H9 (cell line): ENCODE results near the gene CFAP57. TPM values are rescaled to one million over a fixed set of nuclear protein-coding genes. Genes with fewer than 3 reads are reported as not detected.

Experiments used
- DNase-seq: peaks from one replicate; pipeline ENCODE4 v3.0.0-alpha.2; 2017
- H2AFZ ChIP-seq: one replicate; pipeline ENCODE4 v1.6.1; 2013; ENCODE audit warnings: mild to moderate bottlenecking, low read length, control low read depth, moderate library complexity
- H2AK5ac ChIP-seq: 2 replicates; pipeline ENCODE4 v1.6.1; 2013; ENCODE audit warnings: low read length, control low read depth, mixed read lengths; ENCODE audit not compliant: insufficient read length
- H2BK120ac ChIP-seq: one replicate; pipeline ENCODE4 v1.6.1; 2013; ENCODE audit warnings: low read depth, mild to moderate bottlenecking, low read length, control low read depth, inconsistent platforms; ENCODE audit not compliant: poor library complexity, severe bottlenecking
- H2BK12ac ChIP-seq: 2 replicates; pipeline ENCODE4 v1.6.1; 2013; ENCODE audit warnings: low read length, control low read depth, mixed read lengths, low read depth; ENCODE audit not compliant: insufficient read length
- H2BK15ac ChIP-seq: 2 replicates; pipeline ENCODE4 v1.6.1; 2013; ENCODE audit warnings: low read depth, low read length, control low read depth
- H2BK20ac ChIP-seq: one replicate; pipeline ENCODE4 v1.6.1; 2013; ENCODE audit warnings: low read depth, mild to moderate bottlenecking, low read length, control low read depth, inconsistent platforms; ENCODE audit not compliant: poor library complexity, severe bottlenecking
- H2BK5ac ChIP-seq: 2 replicates; pipeline ENCODE4 v1.6.1; 2013; ENCODE audit warnings: low read length, control low read depth, mixed read lengths; ENCODE audit not compliant: insufficient read length
- H3K14ac ChIP-seq: 2 replicates; pipeline ENCODE4 v1.6.1; 2013; ENCODE audit warnings: low read length, control low read depth; ENCODE audit not compliant: insufficient read depth
- H3K18ac ChIP-seq: 2 replicates; pipeline ENCODE4 v1.6.1; 2013; ENCODE audit warnings: low read depth, mild to moderate bottlenecking, mixed read lengths, low read length, control low read depth; ENCODE audit not compliant: insufficient read length
- H3K23ac ChIP-seq: 2 replicates; pipeline ENCODE4 v1.6.1; 2013; ENCODE audit warnings: low read length, control low read depth, mixed read lengths, low read depth; ENCODE audit not compliant: insufficient read length
- H3K23me2 ChIP-seq: 2 replicates; pipeline ENCODE4 v1.6.1; 2013; ENCODE audit warnings: low read depth, mild to moderate bottlenecking, mixed read lengths, low read length, control low read depth; ENCODE audit not compliant: insufficient read length, poor library complexity, severe bottlenecking
- H3K27ac ChIP-seq: 2 replicates; pipeline ENCODE4 v1.5.1; 2013; ENCODE audit warnings: low read length, control low read depth, mixed read lengths, low read depth; ENCODE audit not compliant: insufficient read length
- H3K27me3 ChIP-seq: 2 replicates; pipeline ENCODE4 v1.6.1; 2013; ENCODE audit warnings: low read length, control low read depth, inconsistent platforms; ENCODE audit not compliant: insufficient read depth
- H3K4ac ChIP-seq: 2 replicates; pipeline ENCODE4 v1.6.1; 2013; ENCODE audit warnings: low read depth, mild to moderate bottlenecking, control low read depth, inconsistent platforms, low read length, moderate library complexity
- H3K4me1 ChIP-seq: 2 replicates; pipeline ENCODE4 v1.6.1; 2013; ENCODE audit warnings: low read length, control low read depth, inconsistent platforms; ENCODE audit not compliant: insufficient read depth
- H3K4me2 ChIP-seq: 2 replicates; pipeline ENCODE4 v1.6.1; 2013; ENCODE audit warnings: low read length, control low read depth, mixed read lengths; ENCODE audit not compliant: insufficient read length, insufficient read depth
- H3K56ac ChIP-seq: 2 replicates; pipeline ENCODE4 v1.6.1; 2013; ENCODE audit warnings: low read depth, mild to moderate bottlenecking, mixed read lengths, low read length, control low read depth; ENCODE audit not compliant: insufficient read length
- H3K79me1 ChIP-seq: 2 replicates; pipeline ENCODE4 v1.6.1; 2013; ENCODE audit warnings: low read depth, mild to moderate bottlenecking, moderate library complexity, low read length, control low read depth, inconsistent platforms; ENCODE audit not compliant: insufficient read depth, poor library complexity, severe bottlenecking
- H3K79me2 ChIP-seq: 2 replicates; pipeline ENCODE4 v1.6.1; 2013; ENCODE audit warnings: low read length, control low read depth, inconsistent platforms; ENCODE audit not compliant: insufficient read depth
- H3K9ac ChIP-seq: 2 replicates; pipeline ENCODE4 v1.6.1; 2013; ENCODE audit warnings: low read length, control low read depth, mixed read lengths; ENCODE audit not compliant: insufficient read length; ENCODE audit errors: extremely low read depth
- H3K9me3 ChIP-seq: one replicate; pipeline ENCODE4 v1.6.1; 2013; ENCODE audit warnings: low read depth, low read length, inconsistent platforms; ENCODE audit not compliant: control insufficient read depth
- H3T11ph ChIP-seq: one replicate; pipeline ENCODE4 v1.6.1; 2013; ENCODE audit warnings: mild to moderate bottlenecking, low read length, control low read depth, inconsistent platforms
- H4K20me1 ChIP-seq: one replicate; pipeline ENCODE4 v1.6.1; 2013; ENCODE audit not compliant: control insufficient read depth, insufficient read length, insufficient read depth
- H4K5ac ChIP-seq: 2 replicates; pipeline ENCODE4 v1.6.1; 2013; ENCODE audit warnings: low read depth, mild to moderate bottlenecking, mixed read lengths, low read length, control low read depth; ENCODE audit not compliant: insufficient read length
- H4K8ac ChIP-seq: replicated peaks from 2 replicates; pipeline ENCODE4 v1.6.1; 2013; ENCODE audit warnings: low read length, control low read depth, mixed read lengths, low read depth; ENCODE audit not compliant: insufficient read length
- H4K91ac ChIP-seq: 2 replicates; pipeline ENCODE4 v1.6.1; 2013; ENCODE audit warnings: low read depth, mild to moderate bottlenecking, moderate library complexity, mixed read lengths, low read length, control low read depth; ENCODE audit not compliant: insufficient read length
- H3K27ac Mint-ChIP-seq, 3 experiments: 2 replicates in 2 of 3; 3 replicates in 1 of 3; pipeline ENCODE4 v1.8.0; 2020 to 2021; ENCODE audit warnings: mixed read lengths in 3 of 3, mild to moderate bottlenecking in 1 of 3, moderate library complexity in 1 of 3
- H3K27me3 Mint-ChIP-seq: 2 replicates; pipeline ENCODE4 v1.8.0; 2021; ENCODE audit warnings: low read depth, mild to moderate bottlenecking, moderate library complexity, mixed read lengths
- H3K36me3 Mint-ChIP-seq, 3 experiments: 2 replicates in 2 of 3; 3 replicates in 1 of 3; pipeline ENCODE4 v1.8.0; 2020 to 2021; ENCODE audit warnings: low read depth in 3 of 3, mixed read lengths in 3 of 3; ENCODE audit not compliant: insufficient read depth in 1 of 3
- H3K4me1 Mint-ChIP-seq, 2 experiments: 2 replicates each; pipeline ENCODE4 v1.8.0; 2020; ENCODE audit warnings: mixed read lengths in 2 of 2
- H3K4me3 Mint-ChIP-seq, 2 experiments: 2 replicates in 1 of 2; 3 replicates in 1 of 2; pipeline ENCODE4 v1.8.0; 2020 to 2021; ENCODE audit warnings: mild to moderate bottlenecking in 2 of 2, mixed read lengths in 2 of 2, moderate library complexity in 1 of 2
- H3K9me3 Mint-ChIP-seq, 2 experiments: 2 replicates in 1 of 2; 3 replicates in 1 of 2; pipeline ENCODE4 v1.8.0; 2020; ENCODE audit warnings: mild to moderate bottlenecking in 2 of 2, mixed read lengths in 2 of 2, moderate library complexity in 1 of 2
- WGBS: extraction: QIAGEN DNeasy Blood & Tissue Kit; methylation state at CpG from one replicate; pipeline ENCODE4 v1.1.7; 2013; ENCODE audit warnings: missing lambda C conversion rate, low lambda C conversion rate, mixed read lengths; ENCODE audit not compliant: insufficient read length; ENCODE audit errors: extremely low coverage; 5-methylcytosine and 5-hydroxymethylcytosine counted together
- total RNA-seq: library from RNA; stranded (reverse); gene quantifications from 2 replicates; pipeline ENCODE4 v1.2.1, GENCODE V29; 2021
- TF ChIP-seq, protein P1 (sequence below): fragments of 200-600 bp; sonication (generic); conservative IDR thresholded peaks from 3 replicates; pipeline ENCODE4 v1.8.0; 2021; ENCODE audit warnings: antibody characterized with exemption, mild to moderate bottlenecking

Gene CFAP57
- total RNA-seq, 1 experiment from 2014 or later, result 0.33 TPM

DNA sequence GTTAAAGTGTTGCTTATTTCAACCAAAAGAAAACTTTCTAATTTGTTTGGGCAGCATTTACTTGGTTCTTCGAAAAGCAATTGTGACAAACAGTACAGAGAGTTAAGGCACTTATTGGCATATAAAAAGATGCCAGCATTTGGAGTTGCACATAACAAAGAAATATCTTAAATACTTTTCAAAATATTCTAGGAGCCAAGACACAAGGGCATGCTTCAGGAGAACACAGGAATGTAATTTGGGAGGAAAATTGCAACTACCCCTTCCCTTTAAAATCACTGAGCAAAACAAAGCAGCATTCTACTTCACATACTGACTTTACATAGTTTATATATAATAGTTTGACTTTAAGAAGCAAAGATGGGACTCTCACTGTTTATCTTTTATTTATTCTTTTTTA, 124.1 kb downstream of the CFAP57 start:
- no peak for DNase-seq
- peaks cover 39 to 53% of the 10 kb centered on the region in 2 experiments for H3K4me1 Mint-ChIP-seq
- no CpG with 5 or more reads among the region's 1 CpG for WGBS
- Histone ChIP-seq H3K9me3 (no peaks in the 10 kb centered on the region), H3K4ac (no peak overlapping the region), H2BK120ac (no peak overlapping the region), H2BK12ac (no peak overlapping the region), H3K23ac (no peak overlapping the region), H4K20me1 (no peaks in the 10 kb centered on the region), H2BK15ac (no peak overlapping the region), H3K23me2 (no peaks in the 10 kb centered on the region), H3K79me1 (no peaks in the 10 kb centered on the region), H2AFZ (no peak overlapping the region), H3K79me2 (no peaks in the 10 kb centered on the region), H2BK20ac (no peak overlapping the region), H2BK5ac (no peak overlapping the region), H3K56ac (no peak overlapping the region), H3K4me2 (no peak overlapping the region), H3K4me1 (peaks cover 9% of the 10 kb centered on the region), H4K91ac (no peak overlapping the region), H3K27ac (no peak overlapping the region), H2AK5ac (no peak overlapping the region), H3K27me3 (no peaks in the 10 kb centered on the region), H3K14ac (no peak overlapping the region), H4K5ac (no peak overlapping the region), H3T11ph (no peak overlapping the region), H3K18ac (no peak overlapping the region), H3K9ac (no peak overlapping the region), H4K8ac (no peak overlapping the region)
- H3K27ac Mint-ChIP-seq, result 0 out of 7 replicates have a peak overlapping the region, but pooled peaks of 2 of the 3 experiments have one; percentile 14 to 91
- no peaks in the 10 kb centered on the region; the same call in 1 of the 2 replicates for H3K27me3 Mint-ChIP-seq
- TF ChIP-seq, protein P1, sequence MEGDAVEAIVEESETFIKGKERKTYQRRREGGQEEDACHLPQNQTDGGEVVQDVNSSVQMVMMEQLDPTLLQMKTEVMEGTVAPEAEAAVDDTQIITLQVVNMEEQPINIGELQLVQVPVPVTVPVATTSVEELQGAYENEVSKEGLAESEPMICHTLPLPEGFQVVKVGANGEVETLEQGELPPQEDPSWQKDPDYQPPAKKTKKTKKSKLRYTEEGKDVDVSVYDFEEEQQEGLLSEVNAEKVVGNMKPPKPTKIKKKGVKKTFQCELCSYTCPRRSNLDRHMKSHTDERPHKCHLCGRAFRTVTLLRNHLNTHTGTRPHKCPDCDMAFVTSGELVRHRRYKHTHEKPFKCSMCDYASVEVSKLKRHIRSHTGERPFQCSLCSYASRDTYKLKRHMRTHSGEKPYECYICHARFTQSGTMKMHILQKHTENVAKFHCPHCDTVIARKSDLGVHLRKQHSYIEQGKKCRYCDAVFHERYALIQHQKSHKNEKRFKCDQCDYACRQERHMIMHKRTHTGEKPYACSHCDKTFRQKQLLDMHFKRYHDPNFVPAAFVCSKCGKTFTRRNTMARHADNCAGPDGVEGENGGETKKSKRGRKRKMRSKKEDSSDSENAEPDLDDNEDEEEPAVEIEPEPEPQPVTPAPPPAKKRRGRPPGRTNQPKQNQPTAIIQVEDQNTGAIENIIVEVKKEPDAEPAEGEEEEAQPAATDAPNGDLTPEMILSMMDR, result no peak
- H3K9me3 Mint-ChIP-seq, result no peaks in the 10 kb centered on the region
- H3K36me3 Mint-ChIP-seq, result no peaks in the 10 kb centered on the region
- no peak overlapping the region for H3K4me3 Mint-ChIP-seq
